Calu3 (cell line): ENCODE measurements around the gene UBAP2L. TPM values are rescaled to one million over a fixed set of nuclear protein-coding genes. Genes with fewer than 3 reads are reported as not detected.

Source experiments
- BruUV-seq: library from RNA; stranded (reverse); fragments of 400-500 nt; replicated peaks from 2 replicates; lab custom pipeline; 2021; lab: Mats Ljungman, UMichigan
- CTCF ChIA-PET: fragments of 300-600 bp; sonication (Branson Sonifier 250); formaldehyde crosslinking; loops from one replicate; lab custom pipeline; 2022; ENCODE audit warnings: antibody characterized with exemption; lab: Charles Lee
- DNase-seq: peaks from one replicate; pipeline ENCODE4 v3.0.0; 2022
- H3K27ac Mint-ChIP-seq: one replicate; pipeline ENCODE4 v1.8.0; 2022; ENCODE audit warnings: mixed read lengths; ENCODE audit not compliant: unreplicated experiment
- H3K27me3 Mint-ChIP-seq: one replicate; pipeline ENCODE4 v1.8.0; 2022; ENCODE audit warnings: mixed read lengths; ENCODE audit not compliant: unreplicated experiment
- H3K36me3 Mint-ChIP-seq: one replicate; pipeline ENCODE4 v1.8.0; 2022; ENCODE audit warnings: mild to moderate bottlenecking, moderate library complexity, mixed read lengths; ENCODE audit not compliant: insufficient read depth, unreplicated experiment
- H3K4me1 Mint-ChIP-seq: one replicate; pipeline ENCODE4 v1.8.0; 2022; ENCODE audit warnings: mild to moderate bottlenecking, low read depth, mixed read lengths; ENCODE audit not compliant: unreplicated experiment
- H3K4me3 Mint-ChIP-seq: one replicate; pipeline ENCODE4 v1.8.0; 2022; ENCODE audit warnings: mild to moderate bottlenecking, low read depth, moderate library complexity, mixed read lengths; ENCODE audit not compliant: unreplicated experiment
- H3K9me3 Mint-ChIP-seq: one replicate; pipeline ENCODE4 v1.8.0; 2022; ENCODE audit warnings: low read depth, mixed read lengths; ENCODE audit not compliant: unreplicated experiment
- CTCF ChIP-seq: fragments of 200-600 bp; IDR thresholded peaks from one replicate; pipeline ENCODE4 v1.8.0; 2022; ENCODE audit warnings: antibody characterized with exemption; ENCODE audit not compliant: unreplicated experiment
- intact Hi-C: fragments of 100-400 bp; cut with micrococcal nuclease; formaldehyde crosslinking; loops from one replicate; pipeline ENCODE4 v1.10.0; 2022; ENCODE audit not compliant: unreplicated experiment
- total RNA-seq: library from RNA; stranded (reverse); gene quantifications from 2 replicates; pipeline ENCODE4 v1.2.3, GENCODE V29; 2022

UBAP2L gene
- total RNA-seq, 1 experiment from 2014 or later = 250 TPM

GRCh38 chr1:154176337-154176736 lies 44.4 kb upstream of the UBAP2L start:
- BruUV-seq = no TSS peak
- H3K27me3 Mint-ChIP-seq = no peaks in the 10 kb centered on the region
- CTCF ChIA-PET = interaction anchor here (0.8 kb wide), 1 partner anchor 25 kb away, joined by 3 read pairs; no protein-coding TSS in a partner anchor

GRCh38 chr1:154178013-154178412 lies 42.7 kb upstream of the UBAP2L start:
- intact Hi-C loops = no loop called here
- H3K36me3 Mint-ChIP-seq = peaks cover 80% of the 10 kb centered on the region

More at GRCh38 chr1:154176337-154176736, 44.4 kb upstream of the UBAP2L start:
- peaks cover 80% of the 10 kb centered on the region for H3K36me3 Mint-ChIP-seq
- no peak for TF ChIP-seq CTCF
- H3K4me1 Mint-ChIP-seq = peaks cover 49% of the 10 kb centered on the region
- peak overlapping the region; percentile 82 for H3K27ac Mint-ChIP-seq
- intact Hi-C loops = no loop called here
- H3K4me3 Mint-ChIP-seq = no peak overlapping the region
- peak; percentile 31 for DNase-seq
- H3K9me3 Mint-ChIP-seq = no peaks in the 10 kb centered on the region

GRCh38 chr1:154178911-154179811 lies 41.6 kb upstream of the UBAP2L start:
- CTCF ChIA-PET = no interaction called here
- intact Hi-C loops = no loop called here

More at GRCh38 chr1:154178013-154178412, 42.7 kb upstream of the UBAP2L start:
- no TSS peak for BruUV-seq
- no peak for DNase-seq
- Mint-ChIP-seq H3K9me3 (no peaks in the 10 kb centered on the region), H3K4me1 (peaks cover 53% of the 10 kb centered on the region), H3K27ac (peak overlapping the region; percentile 51), H3K27me3 (no peaks in the 10 kb centered on the region), H3K4me3 (peak overlapping the region; percentile 27)
- CTCF ChIA-PET = interaction anchor here (0.8 kb wide), 1 partner anchor 20 kb away, joined by 3 read pairs; no protein-coding TSS in a partner anchor
- TF ChIP-seq CTCF = no peak

More at GRCh38 chr1:154178911-154179811, 41.6 kb upstream of the UBAP2L start:
- H3K9me3 Mint-ChIP-seq = no peaks in the 10 kb centered on the region
- no peak for DNase-seq
- H3K36me3 Mint-ChIP-seq = peaks cover 80% of the 10 kb centered on the region
- peak overlapping the region; percentile 35 for H3K27ac Mint-ChIP-seq
- peaks cover 61% of the 10 kb centered on the region for H3K4me1 Mint-ChIP-seq
- TF ChIP-seq CTCF = no peak
- peak overlapping the region; percentile 92 for H3K4me3 Mint-ChIP-seq
- BruUV-seq = no TSS peak
- no peaks in the 10 kb centered on the region for H3K27me3 Mint-ChIP-seq
